Nucleus accumbens (tissue), 56 donors: ENCODE measurements around the gene PTPRM.
A peak's percentile ranks its signal among the peaks of the same experiment; 100 is the strongest.

ENCODE experiments used
- DNase-seq, 56 donors: peaks; one replicate each; lab custom pipeline; 2025; lab: John Stamatoyannopoulos, UW

Gene PTPRM

DNA sequence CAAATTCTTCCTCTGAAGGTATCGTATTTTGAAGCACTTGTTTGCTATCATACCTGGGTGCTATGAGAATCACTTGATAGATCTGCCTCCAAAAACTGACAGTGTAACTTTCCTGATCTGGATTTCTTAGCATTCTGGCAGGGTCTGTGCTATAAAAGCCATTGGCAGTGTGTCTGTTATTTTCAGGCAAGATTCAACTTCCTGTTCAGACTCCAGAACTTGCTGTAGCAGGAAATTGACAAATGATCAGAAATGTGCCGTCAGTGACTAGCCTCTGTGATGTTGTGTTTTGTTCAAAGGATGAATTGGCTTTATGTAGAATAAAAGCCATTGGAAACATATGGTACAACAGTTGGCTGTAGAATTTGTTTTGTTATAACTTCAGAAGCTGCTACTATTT is 273.3 kb downstream of the PTPRM start:
- DNase-seq: no peak

DNA sequence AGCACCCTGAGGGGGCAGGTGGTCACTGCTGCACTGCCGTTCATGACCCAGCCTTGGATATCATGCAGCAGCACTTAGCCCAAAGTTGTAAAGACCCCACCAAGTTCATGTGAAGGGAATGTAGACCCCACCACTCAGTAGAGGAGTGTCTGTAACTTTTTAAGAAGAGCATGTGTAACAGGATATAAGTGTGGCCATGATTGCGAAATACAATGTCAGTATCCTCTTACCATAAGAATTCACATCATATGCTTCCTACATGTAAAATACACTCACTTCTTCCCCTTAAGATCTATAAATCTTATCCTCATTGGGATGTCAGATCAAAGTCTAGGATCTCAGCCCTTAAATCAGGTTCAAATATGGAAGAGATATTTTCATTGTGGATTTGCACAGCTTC is 276.9 kb downstream of the PTPRM start:
- no peak for DNase-seq

DNA sequence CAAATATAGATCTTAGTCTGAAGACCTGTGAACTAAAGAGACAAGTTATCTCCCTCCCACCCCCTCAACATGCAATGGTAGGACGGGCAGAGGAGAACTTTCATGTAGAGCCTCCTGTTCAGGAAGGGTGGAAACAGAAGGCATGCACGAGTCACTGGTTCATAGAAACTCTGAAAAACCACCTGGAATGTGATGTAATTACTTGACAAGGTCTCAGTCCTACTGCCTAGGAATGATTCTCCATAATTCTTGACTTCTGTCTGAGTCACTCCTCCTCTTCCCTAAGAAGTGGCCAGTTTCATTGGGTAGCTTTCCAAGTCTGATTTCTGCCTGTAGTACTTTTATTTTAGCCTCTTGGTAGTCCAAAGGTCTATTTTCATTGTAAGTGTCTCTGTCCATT is 277.3 kb downstream of the PTPRM start:
- DNase-seq: no peak

DNA sequence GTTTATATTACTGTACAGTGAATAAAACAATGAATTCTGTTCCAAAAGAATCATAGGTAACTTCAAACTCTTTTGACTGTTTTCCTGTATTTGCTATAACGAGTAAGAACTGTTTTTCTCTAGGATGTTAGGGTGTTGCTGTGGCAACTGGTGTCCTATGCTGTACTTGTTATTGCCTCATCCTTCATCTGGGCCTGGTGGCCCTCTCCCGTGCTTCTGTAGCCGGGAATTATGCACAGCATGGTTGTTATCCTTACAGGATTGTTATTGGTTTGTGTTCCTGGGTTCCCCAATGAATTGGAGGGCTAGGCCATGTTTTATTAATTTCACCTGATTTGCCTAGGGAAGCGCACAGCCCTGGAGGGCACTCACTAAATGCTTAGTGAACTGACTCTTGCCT is 279.2 kb downstream of the PTPRM start:
- DNase-seq: no peak

DNA sequence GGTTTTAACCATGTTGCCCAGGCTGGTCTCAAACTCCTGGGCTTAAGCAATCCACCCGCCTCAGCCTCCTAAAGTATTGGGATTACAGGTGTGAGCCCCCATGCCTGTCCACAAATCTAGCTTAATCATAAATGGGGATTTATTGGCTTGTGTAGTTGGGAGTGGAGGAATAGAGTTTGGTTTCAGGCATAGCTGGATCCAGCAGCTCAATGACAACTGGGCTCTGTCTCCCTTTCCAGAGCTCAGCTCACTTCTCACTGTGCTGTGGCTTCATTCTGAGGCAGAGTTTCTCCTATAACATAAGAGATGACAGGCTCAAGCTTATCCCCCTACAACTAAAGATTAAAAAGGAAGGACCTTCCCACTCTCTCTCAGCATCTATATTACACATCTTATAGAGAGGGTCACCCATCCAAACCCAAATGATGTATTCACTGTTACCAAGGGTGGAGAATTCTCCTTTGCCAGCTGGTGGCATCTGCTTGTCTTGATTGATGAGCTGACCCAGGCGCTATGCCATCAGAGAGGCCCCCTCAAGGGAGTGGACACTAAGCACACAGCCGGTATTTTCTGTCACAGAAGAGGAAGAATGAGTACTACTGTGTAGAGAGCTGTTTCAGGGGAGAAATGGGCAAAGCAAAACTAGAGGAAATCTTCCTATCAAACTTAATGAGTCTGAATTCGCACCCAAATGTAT is 280.4 kb downstream of the PTPRM start:
- no peak for DNase-seq

DNA sequence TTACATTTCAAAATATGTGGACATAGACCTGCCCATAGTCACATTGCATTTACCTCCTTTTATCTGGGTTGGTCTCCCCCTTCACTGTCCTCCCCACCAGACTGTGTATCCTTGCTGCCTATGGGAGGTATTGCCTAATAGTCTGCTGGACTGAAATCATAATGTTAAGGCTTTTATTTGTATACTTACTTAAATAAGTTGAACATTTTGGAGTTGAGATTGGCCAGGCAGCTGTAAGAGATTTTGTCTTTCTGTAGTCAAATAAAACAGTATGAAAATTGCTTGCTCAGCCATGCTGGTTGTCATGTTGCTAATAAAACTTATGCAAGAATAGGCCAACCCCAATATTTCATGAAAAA is 280.9 kb downstream of the PTPRM start:
- no peak for DNase-seq

DNA sequence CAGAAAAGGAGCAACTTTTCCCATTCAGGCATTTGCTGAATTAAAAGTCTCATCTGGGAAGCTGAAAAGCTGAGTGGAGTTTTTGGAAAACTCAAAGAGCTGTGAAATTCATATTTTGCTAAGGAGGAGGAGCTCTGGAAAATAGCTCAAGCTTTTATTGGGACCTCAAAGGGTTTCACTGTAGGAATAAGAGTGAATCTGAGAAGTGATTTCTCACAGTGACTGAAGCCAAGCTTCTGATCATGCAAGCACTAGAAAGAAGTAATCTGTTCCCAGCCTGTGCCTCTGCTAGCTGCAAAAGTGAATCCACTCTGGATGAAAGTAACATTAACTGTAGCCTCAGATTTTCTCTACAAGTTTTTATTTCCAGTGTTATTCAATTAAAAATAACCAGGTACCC is 283.3 kb downstream of the PTPRM start:
- DNase-seq: no peak

DNA sequence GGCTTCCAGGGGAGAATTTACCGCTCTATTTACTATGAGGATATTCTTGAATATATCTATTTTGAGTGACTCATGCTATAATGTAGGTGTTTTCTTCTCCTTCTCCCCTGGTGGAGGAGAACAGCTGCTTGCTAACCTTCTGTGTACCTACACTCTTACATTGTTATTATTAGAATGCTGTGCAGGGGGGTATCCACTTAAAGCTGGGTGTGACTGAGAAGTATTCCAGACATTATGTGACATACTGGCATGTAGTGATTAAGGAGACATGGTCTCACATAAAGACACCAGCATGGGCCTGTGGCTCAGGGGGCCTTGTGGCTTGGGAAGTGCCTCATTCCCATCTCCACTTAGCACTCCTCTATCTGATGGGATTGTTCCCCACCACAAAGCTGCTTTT is 287.9 kb downstream of the PTPRM start:
- DNase-seq: no peak

DNA sequence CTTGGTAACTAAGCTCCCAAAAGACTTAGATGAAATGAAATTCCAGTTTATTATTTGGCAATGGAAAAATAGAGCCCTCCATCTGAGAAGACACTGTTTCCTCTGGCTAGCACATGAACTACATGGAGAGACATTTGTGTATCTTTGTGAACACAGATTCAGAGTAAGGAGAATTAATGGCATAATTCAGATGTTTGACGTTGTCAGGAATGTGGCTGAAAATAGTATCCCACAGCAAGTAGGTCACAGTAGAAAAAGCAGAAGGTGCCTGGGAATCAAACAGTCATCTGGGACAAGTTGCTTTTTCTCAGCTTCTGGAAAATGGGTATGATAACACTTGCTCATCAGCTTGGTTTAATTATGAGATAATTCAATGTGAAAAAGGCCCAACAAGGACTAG is 288.6 kb downstream of the PTPRM start:
- no peak for DNase-seq

DNA sequence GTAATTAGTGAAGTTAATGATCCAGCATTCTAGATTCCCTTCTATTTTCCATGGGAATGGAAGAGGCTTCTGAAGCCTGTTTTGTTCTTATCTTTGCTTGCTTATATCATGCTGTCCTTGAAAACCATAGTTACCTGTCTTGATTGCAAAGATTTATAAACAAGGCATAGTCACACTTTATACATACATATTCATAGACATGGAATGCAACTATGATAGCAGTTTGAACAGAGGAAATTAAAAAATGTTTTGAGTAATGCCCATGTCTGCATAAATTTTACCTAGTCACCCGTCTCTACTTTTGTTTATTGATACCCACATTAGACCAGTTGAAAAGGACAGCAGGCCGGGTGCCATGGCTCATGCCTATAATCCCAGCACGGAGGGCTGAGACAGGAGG is 289.0 kb downstream of the PTPRM start:
- no peak for DNase-seq

DNA sequence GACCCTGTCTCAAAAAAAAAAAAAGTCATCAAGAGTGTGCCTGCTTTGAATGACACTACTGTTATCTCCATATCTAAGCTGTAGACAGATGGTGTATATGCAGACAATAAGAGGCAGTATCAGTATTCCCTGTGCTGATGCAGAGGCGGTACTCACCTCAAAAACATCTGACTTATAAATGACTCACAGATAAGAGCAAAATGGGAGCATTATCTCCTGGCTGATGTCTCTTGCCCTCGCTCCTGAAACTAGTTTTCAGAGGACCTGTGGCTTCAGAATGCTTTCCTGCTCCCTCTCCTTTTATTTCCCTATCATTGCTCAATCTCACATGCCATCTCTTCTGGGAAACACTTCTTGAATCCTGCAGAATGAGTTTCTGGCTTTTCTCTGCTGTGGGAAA is 289.6 kb downstream of the PTPRM start:
- peak in 1 of 56 donors; percentile 5 for DNase-seq

DNA sequence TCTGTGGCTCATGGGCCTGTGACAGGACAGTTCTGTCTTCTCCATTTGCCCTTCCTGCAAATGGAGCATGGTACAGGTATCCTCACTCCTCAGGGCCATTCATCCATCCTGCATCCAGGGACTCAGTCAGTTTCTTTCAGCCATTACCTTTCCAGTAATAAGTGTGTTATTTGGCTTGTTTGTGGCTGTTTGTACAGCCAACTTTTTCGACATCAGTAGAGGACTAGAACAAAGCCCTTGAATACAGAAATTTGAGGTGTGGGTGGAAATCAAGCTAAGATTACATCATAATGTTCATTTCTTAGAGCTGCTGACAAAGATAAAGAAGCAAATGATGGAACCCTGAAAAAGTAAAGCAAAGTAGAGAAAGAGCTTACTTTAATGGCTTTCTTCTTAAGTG is 290.4 kb downstream of the PTPRM start:
- DNase-seq: no peak

DNA sequence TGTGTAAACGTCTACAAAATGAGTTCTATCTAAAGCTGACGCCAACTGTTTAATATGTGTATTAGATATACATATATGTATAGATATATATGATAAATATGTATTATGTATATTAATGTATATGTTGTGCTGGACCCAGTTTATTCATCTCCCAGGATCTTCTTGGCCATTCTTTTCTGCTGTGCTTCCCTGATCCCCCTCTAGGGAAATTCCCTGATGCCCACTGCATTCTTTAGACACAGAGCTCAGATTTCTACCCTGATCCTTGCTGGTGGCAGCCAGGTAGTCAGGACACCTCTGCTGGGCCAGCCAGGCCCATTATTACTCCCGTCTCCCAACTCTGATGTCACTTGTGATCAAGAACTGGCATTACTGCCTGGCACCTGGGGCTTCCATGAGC is 292.0 kb downstream of the PTPRM start:
- DNase-seq: no peak

DNA sequence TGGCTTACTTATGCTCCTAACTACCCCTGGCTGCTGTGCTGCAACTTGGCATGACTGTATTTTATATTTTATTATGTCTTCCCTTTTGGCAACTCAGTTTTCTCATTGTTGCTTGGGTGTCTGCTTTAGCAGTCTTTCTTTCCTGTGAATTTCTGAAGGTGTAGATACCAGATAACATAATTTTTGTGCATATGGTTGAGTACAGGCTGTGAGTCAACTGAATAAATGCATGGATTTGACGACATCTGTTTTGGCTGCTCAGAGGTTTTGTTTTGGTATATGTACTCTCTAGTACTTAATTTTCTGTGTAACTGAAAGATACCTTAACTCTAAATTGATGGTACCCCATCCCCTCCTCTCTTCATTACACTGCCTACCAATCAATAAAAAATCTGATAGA is 303.1 kb downstream of the PTPRM start:
- DNase-seq: no peak

DNA sequence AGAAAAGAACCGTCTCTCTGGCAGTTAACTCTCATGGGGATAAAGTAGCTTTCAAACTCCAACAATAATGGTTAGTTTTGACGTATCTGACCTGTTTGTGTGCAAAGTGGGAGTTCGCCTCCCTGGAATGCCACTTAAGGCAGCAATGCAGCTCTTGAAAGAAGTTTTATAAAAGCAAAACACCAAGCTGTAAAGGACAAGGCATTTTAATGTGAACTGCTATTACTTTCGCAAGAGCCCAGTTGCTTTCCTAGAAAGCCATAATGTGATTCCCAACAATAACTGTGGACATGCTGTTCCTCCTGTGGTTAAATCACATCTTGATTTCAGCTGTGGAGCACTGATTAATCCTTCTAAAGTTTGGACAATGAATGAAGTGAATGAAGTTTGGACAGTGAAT is 303.7 kb downstream of the PTPRM start:
- no peak for DNase-seq

DNA sequence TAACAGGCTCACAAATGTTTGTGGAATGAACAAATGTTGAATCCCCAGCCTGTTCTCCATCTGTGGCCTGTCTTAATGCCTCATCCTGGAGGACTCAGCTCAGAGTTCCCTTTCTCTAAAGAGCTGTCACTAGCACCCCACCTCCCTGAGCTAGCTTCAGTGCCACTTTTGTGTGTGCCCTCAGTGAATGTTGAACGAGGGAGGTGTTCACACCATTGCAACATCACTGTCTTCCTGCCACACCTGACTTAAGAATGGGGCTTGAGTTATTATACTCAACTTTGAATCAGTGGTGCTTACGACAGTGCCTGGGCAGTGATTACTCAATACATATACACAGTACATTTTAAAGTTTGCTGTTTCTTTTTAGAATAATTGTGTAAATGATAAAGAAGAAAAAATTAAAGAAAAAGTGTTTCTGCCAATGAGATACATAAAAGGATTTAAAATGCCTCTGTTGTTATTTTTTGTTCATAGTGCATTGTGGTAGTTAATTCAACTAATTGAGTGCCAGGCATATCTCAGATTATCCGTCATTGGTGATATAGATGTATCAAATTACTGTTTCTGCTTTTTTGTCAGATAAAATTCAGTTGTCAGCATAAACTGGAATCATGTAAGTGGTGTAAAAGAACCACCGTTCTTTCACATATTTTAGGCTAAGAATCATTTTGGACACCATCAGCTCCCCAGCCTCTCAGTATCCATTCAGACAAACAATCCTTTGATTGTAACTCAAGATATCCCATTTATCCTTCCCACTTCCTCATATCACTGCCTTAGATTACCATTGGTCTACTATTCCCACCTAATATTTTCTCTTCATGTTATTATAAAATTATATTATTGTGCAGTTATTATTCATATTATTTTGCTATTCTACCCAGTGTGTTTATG is 304.7 kb downstream of the PTPRM start:
- no peak for DNase-seq

DNA sequence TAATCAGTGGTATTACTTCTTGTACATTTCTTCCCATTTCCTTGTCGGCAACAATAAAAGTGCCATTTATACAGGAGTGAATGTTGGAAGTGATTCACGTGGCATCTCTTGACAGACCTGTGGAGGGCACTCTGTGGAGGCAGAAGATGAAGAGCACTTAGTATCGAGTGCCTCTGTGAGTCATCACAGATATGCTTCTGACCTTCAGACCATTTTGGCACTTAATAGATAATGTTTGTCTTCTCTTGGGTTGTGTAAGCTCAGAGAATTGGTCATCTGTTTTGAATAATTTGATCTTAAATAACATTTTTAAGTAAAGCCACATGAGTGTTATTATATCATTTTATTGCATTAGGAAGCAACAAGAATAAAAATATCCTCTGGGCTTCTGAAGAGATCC is 305.5 kb downstream of the PTPRM start:
- no peak for DNase-seq

DNA sequence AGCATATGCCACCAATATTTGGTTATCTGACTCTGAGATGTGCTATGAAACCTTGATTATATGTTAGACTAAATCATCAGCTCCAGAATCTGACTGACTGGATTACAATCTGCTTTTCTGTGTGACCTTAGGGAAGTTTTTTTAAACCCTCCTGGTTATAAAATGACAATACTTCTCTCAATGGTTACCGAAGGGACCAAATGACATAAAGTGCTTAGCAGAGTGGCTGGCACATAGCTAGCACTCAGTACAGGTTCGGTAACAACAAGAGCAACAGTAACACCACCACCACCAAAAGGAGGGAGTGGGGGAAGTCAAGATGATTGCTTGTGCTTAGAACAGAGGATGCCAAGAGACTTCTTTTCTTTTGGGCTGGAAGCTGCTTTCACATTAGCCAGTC is 306.2 kb downstream of the PTPRM start:
- DNase-seq: no peak

DNA sequence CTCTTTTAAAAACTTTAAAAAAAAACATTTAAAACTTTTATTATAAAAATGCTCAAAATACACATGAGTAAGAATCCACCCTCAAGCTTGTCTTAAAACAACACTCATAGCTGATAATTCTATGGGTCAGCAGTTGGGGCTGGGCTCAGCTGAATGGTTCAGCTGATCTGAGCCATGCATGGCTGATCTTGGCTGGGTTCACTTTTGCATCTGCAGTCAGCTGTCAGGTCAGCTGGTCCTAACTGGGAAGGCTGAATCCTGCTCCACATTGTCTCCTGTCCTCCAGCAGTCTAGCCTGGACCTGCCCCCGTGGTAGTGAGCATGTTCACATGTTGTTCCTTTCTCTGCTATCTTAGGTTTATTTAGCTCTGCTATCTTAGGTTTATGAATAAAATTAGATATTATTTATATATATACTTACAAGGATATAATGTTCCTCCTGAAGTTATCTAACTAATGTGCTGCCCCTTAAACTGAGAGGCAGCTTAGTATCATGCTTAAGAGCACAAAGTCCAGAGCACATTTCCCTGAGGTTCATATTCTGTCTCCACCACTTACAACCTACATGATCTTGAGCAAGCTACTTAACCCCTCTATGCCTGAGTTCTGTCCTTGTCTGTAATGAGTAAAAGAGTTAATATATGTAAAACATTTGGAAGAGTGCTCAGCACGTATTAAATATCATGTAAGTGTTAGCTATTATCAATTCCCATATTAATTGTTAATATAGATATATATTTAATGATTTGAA is 309.4 kb downstream of the PTPRM start:
- DNase-seq: no peak

DNA sequence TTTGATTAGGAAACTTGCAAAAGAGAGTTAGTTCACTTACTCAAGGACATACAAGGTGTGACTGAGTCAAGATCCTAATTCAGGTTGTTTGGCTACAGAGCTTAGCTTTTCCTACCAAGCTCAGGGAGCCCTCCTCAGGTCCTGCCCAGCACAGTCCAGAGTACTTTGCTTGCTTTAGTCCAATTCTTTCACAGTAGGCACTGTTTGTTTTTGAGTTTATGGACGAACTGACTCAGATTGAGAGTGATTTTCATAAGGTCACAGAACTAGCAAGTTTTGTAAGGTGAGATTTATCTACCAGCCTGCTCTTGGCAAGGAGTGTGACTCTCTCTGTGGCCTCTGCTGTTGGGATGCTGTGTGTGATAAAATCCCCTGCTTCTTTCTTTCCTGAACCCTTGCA is 310.5 kb downstream of the PTPRM start:
- no peak for DNase-seq
